Mucosa of gallbladder (tissue), 1 donor: Measurements from ENCODE around the gene COPA. TPM values are rescaled to one million over a fixed set of nuclear protein-coding genes. Genes with fewer than 3 reads are reported as not detected.
"Not testable (repeated sequence)": the region's sequence is repeated elsewhere in the genome, so short reads cannot be mapped to it uniquely, and the experiment has no call there.

Source experiments
- DNase-seq: peaks from one replicate; pipeline ENCODE4 v3.0.0-alpha.2; 2020; ENCODE audit warnings: low spot score
- total RNA-seq: library from RNA; stranded (reverse); gene quantifications from one replicate; pipeline ENCODE4 v1.2.1, GENCODE V29; 2021
- donor health status: DM: no; HTN: no; CAD: no.

The COPA gene
- 164 TPM for total RNA-seq

DNA sequence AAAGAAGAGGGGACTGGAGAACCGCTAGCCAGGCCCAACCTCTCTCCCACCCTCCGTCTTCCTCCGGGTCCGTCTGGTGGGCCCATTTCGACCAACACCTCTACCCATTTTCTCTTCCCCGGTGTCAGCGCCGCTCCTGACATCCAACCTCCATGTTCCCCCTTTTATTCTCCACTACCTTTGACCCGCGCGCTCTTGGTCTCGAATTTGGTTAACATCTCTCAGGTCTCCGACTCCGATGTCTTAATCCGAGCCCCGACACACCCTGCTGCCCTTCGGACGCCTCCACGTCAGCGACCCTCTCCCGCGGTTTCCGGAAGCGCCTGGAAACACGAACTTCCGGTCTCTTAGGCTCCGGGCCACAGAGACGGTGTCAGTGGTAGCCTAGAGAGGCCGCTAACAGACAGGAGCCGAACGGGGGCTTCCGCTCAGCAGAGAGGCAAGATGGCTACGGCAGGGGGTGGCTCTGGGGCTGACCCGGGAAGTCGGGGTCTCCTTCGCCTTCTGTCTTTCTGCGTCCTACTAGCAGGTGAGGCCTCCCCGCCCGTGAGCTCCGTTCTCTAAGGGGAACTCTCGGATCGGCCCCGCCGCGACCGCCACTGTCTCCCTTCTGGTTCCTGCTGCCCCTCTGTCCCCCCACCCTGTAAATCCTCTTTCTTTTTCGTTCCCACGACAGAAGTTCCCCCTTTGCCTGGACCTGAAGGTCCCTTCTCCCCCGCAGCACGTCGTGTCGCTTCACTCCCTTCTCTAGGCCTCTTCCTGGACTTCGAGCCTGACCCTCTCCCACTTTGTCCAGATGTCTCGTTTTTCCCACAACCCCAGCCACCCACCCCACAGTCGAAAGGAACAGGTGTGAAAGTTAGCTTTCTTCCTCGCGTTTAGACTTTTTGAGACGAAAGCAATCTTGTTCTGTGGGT is at the start of gene COPA, which contains the start of gene NCSTN:
TSS of gene COPA (minus strand) at position 298 of the 917 bp plus-strand sequence. CDS start at position 218, 80 bp downstream.
TSS of gene NCSTN (plus strand) at position 431 of the 917 bp plus-strand sequence. CDS start at position 445, 14 bp downstream.
- peak; percentile 94 for DNase-seq

GRCh38 chr1:160388406-160388805 is 45.4 kb upstream of the COPA start:
- DNase-seq = not testable (repeated sequence)

- not testable (repeated sequence) for DNase-seq
These were observed 41.8 kb upstream of the COPA start for GRCh38 chr1:160384812-160385211.

DNA sequence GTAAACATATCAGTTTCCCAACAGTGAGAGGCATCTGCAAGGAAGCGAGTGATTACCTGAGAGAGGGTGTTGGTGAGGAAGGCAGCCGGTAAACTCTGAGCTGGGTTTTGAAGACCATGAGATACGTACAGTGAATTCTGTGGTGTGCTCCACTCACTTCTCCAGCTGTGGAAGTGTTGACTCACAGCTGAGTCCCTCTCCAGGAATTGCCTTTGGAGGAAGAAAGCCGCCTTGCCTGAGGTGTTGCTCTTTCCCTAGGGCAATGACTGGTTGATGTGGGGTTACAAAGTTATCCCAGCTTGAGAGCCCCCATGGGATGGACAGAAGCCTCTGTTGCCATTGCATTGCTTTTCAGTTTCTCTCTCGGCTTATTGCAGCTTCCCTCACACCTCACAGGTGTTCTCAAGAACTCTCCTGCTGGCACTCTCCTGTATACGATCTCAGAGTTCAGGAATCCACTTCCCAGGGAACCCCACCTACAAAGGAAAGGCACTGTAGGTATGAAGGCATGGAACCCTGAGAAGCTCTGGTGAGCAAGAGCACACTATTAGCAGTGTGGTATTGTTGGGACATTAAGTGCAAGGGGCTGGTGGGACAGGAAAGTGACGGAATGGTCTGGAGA is 34.6 kb upstream of the COPA start:
- no peak for DNase-seq

DNA sequence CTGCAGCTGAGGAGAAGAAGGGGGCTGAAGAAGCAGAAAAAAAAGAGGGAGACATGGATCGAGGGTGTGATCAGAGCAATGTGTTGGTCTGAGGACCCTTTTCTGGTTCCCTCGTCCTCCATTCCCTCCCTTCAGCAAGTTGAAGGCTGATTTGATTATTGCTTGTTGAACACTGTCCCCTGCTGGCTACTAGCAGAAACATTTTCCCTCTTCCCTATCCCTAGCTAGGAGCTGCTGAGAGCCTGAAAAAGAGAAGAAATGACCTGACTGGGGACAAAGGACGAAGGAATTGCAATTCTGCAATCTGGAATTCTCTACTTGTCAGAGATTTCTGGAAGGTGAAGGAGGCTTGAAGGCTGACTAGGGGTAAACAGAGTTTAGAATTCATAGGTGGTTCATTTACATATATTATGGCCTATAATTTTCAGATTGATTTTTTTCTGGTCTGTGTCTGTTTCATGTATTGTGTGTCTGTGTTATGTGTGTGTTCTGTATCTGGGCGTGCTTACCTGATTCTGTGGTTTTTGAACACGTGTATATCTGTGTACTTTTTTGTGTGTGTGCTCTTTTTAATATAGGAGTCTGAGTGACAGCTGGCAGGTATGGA is 33.6 kb upstream of the COPA start:
- DNase-seq = peak; percentile 26

- no peak for DNase-seq
These were observed 32.9 kb upstream of the COPA start for GRCh38 chr1:160375788-160376524.

- no peak for DNase-seq
These were observed 31.5 kb upstream of the COPA start for GRCh38 chr1:160374306-160375110.

- DNase-seq = no peak
These were observed 30.6 kb upstream of the COPA start for GRCh38 chr1:160373696-160374095.

- DNase-seq = no peak
These were observed 28.7 kb upstream of the COPA start for GRCh38 chr1:160371756-160372155.

DNA sequence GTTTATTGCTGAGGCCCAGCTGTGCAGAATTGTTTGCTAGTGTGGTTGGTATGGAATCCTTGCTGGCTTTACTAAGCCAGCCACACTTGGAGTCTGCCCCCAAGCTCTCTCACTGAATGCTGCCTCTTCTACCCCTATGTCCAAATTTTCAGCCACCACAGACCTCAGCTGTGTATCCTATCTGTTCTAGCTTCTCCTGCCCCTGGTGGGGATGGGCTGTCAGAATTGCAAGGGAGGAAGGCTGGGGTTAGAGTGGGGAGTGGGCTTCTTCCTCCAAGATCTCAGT is 28.2 kb upstream of the COPA start:
- no peak for DNase-seq

DNA sequence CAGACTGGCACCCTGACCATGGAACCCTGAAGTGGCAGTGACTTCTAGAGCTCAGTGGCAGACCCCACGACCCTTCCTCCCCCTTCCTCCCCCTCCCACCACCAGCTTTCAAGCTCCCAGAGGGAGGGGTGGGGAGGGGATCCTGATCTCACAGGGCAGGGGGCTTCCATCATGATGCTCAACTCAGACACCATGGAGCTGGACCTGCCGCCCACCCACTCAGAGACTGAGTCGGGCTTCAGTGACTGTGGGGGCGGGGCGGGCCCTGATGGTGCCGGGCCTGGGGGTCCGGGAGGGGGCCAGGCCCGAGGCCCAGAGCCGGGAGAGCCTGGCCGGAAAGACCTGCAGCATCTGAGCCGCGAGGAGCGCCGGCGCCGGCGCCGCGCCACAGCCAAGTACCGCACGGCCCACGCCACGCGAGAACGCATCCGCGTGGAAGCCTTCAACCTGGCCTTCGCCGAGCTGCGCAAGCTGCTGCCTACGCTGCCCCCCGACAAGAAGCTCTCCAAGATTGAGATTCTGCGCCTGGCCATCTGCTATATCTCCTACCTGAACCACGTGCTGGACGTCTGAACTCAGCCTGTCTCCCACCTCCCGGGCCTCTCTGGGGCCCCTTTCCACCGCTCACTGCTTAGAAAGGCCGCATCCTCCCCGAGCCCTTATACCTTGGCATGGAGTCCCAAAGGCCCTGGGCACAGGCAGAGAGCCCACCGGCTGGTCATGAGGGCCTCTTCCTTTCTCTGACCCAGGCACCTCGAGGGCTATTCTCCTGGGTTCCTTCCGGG is 27.7 kb upstream of the COPA start:
- DNase-seq = no peak

DNA sequence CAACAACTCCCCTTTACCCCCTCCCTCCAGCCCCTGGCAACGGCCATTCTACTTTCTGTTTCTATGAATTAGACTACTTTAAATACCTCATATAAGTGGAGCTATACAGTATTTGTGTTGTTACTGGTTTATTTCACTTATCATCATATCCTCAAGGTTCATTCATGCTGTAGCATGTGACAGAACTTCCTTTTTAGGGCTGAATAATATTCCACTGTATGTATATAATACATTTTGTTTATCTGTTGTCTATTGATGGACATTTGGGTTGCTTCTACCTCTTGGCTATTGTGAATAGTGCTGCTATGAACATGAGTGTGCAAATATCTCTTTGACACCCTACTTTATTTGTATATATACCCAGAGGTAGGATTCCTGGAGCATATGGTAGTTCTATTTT is 26.0 kb upstream of the COPA start:
- DNase-seq = no peak

GRCh38 chr1:160367934-160368923 is 25.2 kb upstream of the COPA start:
- DNase-seq = no peak

DNA sequence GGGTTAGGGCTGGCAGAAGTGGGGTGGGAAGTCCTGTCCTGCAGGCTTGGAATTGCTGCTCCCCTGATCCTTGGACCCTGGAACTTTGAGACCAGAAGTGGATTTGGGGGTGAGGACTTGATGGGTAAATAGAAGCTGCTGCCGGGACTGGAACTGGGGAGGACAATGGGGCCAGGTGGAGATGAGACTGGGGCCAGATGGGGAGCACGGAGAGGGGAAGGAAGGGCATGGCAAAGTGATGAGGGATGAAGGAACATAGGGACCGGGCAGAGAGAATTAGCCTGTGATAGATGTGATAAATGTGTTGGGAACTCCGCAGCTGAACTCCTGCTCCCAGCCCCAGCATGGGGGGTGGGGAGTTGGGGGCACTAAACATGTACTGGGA is 24.5 kb upstream of the COPA start:
- DNase-seq = no peak

DNA sequence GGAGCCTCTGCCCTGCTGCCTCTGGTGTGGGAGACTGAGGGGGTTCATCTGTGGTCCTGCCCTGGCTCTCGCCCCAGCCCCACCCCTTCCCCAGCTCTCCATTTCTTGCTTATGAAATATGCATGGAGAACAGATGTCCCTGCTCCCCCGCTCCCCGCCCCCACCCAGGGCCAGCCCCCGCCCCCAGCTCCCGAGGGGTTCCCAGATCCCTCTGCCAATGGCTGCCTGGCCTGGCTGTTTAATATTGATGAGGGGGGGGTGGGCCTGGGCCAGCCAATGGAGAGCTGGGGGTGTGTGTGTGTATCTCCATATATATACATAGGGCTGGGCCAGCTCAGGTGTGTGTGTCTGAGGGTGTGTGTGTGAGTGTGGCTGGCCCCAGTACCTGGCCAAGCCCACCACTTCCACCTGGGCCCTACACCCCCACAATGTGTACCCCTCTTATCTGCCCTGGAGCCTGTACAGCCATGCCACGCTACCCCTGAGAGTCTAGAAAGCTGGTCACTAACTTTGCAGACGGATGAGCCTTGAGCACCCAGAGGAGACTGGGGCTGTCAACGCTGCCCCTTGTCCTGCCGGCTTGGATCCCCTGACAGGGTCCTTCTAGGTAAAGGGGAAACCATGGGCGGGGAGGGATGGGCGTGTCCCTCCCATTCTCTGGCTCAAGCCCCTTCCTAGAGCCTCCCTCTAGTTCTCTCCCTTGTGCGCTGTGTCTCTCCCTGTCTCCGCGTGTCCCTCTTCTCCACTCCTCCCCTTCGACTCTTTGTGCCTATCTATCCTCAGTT is 23.9 kb upstream of the COPA start, which contains the start of gene NHLH1:
TSS of gene NHLH1 (plus strand) at position 341 of the 785 bp plus-strand sequence. CDS start 3,661 bp downstream, outside the sequence.
- DNase-seq = no peak

GRCh38 chr1:160365325-160365724 is 22.3 kb upstream of the COPA start:
- DNase-seq = no peak

DNA sequence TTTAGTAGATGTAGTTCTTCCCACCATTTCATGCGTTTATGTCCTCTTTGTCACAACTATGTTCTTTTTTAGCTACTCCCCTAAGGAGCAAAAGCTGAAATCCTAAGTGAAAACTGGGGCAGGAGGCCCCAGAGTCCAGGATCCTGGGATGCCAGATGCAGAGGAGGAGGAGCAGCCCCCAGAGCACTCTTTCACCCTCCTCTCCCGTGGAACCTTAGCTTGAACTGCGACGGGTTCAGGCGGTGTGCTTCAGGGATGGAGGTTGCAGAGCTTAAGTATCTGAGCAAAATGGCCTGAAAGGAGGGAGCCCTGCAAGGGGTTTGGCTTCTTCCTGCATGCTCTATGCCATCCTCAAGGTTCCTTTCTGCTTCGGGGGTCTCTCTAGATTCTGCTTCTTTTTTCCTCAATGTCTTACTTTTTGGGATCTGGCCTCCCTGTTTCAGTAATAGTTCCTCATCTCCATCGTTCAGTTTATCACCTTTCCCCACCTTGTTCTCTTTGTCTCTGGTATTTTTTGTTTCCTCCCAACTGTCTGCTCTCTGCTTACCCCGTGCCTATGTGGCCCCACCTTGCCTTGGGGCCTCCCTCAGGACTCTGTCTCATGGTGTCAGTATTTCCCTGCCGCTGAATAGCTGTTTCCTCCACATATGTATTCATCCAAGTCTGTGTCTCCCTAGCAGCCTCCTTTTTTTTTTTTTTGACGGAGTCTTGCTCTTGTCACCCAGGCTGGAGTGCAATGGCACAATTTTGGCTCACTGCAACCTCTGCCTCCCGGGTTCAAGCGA is 21.1 kb upstream of the COPA start:
- DNase-seq = no peak
